Hematopoietic multipotent progenitor cell treated with erythropoietin and hydrocortisone succinate and interleukin-3 and kit ligand, for 17 days (in vitro differentiated cells): ENCODE results near the gene SLC2A10.
"Not testable (repeated sequence)": the region's sequence is repeated elsewhere in the genome, so short reads cannot be mapped to it uniquely, and the experiment has no call there.

Experiments
- DNase-seq: peaks from one replicate; pipeline ENCODE4 v3.0.0-alpha.2; 2015; ENCODE audit warnings: low spot score

SLC2A10 gene

DNA sequence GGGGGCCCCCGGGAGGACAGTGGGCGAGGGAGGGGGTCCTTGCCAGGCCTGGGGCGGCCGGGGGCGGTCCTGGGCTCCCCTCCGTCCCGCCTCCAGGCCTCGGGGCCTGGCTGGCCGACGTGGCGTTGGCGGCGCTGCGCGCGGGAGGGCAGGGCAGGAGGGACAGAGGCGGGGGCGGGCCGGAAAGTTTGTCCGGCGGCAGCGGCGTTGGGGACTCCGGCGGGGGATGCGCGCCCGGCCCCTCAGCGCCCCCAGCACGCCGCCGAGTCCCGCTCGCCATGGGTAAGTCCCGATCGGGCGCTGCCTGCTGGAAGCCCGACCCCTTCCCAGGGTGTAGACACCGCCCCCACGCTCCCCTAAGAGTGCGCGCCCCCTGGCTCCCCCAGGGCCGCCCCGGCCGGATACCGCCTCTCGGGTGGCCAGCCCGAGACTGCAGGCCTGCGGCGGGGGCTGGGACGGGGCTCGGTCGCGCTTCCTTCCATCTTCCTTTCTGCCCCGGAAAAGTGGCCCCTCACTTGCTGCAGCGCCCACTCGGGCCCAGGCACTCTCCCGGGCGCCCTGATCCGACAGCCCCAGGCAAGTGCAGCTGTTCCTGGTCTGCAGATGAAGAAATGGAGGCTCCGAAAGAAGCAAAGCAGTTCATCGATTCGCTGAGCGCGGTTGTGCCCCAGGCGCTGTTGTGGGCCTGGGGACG lies at the start of gene SLC2A10:
TSS of gene SLC2A10 (plus strand) at position 191 of the 694 bp plus-strand sequence. CDS start at position 279, 88 bp downstream.
- no peak for DNase-seq

DNA sequence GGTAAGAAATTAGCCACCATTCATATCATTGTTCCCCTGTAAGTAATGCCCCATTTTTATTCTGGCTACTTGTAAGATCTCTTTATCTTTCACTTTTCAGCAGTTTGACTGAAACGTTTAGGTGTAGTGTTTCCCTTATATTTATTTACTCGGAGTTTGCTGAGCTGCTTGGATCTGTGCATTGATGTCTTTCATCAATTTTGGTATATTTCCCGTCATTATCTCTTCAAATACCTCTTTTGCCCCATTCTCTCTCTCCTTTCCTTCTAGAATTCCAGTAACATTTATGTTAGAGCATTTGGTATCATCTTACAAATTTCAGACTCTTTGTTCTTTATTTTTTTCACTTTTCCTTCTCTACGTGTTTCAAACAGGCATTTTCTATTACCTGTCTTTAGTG lies 49.0 kb upstream of the SLC2A10 start:
- no peak for DNase-seq

DNA sequence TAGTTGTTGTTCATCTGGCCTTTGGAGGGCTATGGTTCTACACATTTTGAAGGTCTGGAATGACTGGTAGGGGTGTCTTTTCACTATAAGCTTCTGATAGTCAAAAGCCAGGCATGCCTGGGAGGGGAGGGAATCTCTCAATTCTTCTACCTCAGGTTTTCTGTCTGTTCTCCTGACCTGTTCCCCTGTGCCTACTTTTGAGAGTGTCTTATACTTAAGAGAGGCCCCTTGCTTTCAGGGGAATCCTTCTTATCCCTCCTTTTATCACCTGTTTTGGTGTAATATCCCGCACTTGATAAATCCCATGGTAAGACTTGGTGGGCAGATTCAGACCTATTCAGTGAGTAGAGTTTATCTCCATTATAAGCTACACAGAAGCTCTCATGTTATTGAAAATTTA lies 47.8 kb upstream of the SLC2A10 start:
- DNase-seq = no peak

DNA sequence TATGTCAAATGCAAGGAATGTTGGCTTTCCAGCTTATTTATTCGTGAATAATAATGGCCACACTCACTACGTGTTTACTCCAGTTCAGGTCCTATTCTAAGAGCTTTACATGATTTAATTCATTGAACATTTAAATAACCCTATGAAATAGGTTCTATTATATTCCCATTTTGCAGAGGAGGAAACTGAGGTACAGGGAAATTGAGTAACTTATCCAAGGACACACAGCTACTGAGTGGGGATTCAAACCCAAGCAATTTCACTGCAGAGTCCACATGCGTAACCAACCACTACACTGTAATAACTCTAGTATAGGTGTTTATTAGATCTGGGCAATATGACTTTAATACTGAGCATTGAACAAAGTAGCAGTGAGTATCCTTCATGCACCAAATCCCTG lies 45.9 kb upstream of the SLC2A10 start:
- DNase-seq = no peak

DNA sequence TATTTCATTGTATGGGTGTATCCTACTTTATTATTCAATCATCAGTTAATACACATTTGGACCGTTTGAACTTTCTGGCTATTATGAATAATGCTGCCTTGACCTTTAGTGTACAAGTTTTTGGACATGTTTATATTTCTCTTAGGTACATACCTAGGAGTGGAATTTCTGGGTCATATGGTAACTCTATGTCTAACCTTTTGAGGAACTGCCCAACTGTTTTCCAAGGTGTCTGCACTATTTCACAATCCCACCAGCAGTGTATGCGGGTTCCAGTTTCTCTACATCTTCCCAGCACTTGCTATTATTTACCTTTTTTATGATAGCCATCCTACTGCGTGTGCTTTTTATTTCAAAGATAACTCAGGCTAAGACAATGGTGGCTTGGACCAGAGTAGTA lies 43.8 kb upstream of the SLC2A10 start:
- no peak for DNase-seq

DNA sequence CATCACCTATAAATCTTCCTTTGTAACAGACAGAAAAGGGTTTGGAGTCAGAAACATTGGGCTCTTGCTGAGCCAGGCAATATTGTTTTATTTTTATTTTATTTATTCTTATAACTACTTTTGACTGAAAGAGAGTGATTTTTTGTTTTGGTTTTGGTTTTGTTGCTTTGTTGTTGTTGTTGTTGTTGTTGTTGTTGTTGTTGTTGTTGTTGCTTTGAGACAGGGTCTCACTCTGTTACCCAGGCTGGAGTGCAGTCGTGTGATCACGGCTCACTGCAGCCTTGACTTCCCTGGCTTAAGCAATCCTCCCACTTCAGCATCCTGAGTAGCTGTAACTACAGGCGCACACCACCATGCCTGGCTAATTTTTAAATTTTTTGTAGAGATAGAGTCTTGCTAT lies 43.1 kb upstream of the SLC2A10 start:
- no peak for DNase-seq

DNA sequence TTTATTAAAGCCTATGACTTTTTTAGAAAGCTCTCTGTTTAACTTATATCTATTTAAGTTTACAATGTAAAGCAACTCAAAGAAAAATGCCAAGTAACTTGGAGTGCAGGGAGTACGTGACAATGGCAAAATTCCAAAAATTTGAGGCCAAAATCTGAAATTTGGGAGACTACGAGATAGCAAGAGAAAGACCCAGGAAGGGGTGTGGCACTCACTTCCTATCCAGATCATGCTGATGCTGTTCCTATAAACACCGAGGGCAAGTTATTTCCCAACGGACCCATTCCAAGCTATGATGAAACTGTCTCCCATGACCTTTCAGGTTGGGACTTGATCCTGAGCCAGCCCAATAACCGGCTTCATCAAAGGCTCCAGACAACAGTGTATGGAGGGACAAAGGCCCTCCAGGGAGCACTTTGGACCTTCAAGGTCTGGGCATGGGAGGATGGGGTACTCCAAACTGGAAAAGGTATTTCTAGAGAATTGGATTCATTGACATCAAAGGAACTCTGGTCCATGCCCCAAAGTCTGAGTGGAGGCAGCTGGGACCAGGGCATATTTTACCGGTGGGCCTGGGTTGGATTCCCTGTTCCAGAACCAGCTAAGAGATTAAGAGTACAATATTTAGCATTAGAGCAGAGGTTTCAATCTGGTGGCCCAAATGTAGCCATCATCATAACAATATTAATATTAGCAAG lies 42.5 kb upstream of the SLC2A10 start:
- no peak for DNase-seq

DNA sequence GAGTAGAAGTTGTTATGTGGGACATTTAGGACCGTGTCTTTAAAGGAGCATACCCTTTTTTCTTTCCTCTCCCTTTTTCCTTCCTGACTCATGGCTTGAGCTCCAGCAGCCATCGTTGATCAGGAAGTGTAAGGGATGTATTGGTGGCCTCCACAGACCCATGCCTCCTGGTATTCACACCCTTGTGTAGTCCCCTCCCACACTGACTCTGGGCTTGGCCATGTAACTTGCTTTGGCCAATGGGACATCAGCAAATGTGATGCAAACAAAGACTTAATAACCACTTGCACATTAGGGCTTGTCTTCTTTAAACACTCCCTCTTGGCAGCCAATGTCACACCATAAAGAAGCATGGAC lies 39.2 kb upstream of the SLC2A10 start:
- no peak for DNase-seq

DNA sequence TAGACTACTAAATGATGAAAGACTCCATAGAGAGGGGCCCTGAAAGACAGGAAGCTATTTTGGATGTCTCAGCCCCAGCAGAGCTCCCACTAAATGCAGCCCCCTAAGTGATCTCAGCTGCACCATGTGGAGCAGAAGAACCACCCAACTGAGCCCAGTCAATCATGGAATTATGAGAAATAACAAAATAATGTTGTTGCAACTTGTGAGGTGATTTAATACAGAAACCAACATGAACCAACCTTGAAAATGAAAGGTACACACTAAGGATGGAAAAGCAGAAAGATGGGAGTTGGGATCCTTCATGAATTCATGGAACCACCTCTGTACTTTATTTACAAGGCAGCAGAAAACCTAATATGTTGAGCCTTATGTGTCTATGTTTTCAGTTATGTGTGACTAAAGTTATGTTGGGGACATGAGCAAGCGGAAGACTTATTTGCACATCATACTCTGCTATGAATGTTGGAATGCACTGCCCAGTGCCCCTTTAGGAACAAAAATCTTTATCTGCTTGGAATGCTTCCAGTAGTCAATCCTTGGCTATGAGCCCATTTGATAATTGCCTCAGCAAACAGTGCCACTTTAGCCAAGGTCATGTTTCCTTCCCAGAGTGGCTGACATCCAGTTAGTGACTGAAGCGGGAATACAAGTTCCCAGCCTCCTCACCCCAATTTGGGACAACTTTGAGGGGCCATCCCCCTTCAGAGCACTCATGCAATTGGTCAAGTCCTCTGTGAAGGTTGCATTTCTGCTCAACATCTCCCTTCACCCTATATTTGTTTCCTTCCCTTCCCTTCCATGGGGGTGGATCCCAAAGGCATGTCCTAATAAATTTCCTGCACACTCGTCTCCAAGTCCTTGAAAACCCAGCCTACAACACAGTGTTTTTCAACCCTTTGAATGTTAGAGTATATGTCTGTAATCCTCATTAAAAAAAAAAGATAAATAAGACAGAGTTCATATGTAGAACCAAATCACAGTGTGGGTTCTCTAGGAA lies 38.6 kb upstream of the SLC2A10 start:
- DNase-seq = no peak

DNA sequence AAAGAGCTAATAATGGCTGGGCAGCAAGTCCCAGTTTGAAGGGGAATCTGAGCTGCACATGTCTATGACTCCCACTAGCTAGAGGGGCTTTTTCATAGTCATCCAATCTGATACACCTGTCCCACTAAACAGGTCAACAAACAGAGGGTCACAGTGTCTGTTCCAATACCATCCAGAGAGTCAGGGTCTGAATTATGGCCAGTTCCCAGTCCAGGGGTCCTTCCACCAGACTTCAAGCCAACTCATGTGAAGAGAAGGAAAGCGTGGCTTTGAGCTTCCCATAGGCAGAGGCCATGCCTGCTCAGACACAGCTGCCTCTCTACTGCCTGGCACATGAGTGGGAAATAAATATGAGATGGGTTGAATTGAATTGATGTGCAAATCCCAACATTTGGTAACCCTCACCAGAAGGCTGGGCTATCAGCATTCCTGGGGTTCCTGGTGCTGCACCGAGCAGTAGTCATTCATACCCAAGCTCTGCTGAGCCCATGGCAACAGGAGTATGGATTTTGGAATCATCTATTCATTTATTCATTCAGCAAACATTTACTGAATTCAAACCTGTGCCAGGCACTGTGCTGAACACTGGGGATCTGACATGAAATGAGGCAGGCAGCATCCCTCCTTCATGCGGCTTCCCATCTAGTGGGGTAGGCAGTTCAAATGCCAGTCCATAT lies 37.4 kb upstream of the SLC2A10 start:
- no peak for DNase-seq

DNA sequence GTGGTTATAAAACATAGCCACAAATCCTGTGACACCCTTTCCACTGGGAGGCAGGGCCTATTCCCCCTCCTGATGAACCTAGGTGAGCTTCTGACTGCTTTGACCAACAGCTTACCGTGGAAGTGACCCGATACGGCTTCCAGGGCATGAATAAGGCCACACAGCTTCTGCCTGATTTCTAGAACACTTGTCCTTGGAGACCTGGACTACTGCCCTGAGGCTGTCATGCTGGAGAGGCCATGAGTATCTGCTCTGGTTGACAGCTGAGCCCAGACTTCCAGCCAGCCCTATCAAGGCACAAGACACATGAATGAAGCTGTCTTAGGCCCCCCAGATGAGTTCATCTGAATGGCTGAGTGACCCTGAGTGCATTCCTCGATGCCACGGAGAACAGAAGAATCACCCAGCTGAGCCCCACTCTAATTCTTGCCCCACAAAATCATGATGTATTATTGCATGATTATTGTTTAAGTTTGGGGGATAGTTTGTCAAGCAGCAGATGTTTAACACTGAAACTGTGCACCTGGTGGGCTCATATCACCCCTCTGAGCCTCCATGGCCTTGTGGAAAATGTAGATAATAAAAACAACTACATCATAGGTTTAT lies 36.8 kb upstream of the SLC2A10 start:
- no peak for DNase-seq

DNA sequence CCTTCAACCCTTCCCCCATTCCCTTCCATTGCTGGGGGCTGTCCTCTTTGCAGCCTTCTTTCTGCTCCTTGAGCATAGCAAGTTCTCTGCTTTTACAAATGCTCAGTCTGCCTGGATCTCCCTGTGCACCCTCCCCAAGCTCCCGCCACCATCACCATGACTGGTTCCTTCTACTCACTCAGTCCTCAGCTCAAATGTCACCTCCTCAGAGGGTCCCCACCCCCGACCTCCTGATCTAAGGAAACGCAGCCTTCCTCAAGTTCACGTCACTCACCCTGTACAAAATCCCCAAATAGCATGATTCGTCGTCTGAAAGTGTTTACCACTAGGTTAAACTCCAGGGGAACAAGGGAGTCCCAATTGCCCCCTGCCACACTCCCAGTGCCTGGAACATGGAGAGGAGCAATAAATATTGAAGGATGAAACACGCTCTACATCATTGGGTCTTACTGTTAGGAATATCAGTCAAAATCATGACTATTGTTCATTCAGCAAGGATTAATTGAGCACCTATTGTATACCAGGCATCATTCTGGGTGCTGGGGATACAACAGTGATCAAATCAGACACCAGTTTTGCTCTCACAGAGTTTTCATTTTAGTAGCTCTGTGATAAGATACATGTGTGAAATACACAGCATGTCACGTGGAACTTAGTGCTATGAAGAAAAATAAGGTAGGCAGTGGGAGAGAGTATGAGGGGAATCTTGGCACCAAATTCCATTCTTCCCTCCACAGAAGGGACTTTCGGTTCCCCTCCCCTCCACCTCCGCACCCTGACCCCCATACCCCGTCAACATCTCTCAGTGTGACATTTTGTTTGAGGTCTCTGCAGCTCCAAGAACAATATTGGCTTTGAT lies 35.8 kb upstream of the SLC2A10 start:
- DNase-seq = no peak

DNA sequence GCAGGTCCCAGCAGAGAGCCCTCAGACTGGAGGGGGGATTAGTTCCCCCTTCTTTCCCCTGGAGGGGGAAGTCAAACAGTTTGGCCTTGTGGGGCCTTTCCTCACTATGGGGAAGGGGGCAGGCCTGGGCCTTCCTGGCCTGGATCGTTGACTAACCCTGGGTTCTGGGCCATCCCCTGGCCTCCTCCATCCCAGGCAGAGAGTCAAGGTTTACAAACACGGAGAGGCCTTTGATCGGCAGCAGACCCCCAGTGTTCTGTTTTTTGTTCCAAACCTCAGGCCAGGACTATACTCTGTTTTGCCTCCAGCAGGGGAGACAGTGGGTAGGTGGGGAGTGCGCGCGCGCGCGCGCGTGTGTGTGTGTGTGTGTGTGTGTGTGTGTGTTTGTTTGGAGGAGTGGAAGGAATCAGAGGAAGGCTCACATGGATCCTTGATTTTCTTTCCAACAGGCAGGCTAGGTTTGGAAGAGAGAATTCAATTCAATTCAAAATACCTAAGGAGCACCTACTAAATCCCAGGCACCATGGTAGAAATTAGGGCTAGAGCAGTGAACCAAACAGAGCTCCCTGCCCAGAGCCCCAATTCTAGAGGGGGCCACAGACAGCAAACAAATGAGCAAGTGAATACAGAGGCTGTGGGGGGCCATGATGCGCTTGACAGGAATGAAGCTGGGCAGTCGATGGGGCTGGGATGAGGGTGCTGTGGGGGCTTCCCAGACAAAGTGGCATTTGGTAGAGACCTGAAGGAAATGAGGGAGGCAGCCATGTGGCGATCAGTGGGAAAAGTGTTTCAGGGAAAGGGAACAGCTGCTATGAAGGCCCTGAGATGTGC lies 35.0 kb upstream of the SLC2A10 start:
- DNase-seq = no peak

DNA sequence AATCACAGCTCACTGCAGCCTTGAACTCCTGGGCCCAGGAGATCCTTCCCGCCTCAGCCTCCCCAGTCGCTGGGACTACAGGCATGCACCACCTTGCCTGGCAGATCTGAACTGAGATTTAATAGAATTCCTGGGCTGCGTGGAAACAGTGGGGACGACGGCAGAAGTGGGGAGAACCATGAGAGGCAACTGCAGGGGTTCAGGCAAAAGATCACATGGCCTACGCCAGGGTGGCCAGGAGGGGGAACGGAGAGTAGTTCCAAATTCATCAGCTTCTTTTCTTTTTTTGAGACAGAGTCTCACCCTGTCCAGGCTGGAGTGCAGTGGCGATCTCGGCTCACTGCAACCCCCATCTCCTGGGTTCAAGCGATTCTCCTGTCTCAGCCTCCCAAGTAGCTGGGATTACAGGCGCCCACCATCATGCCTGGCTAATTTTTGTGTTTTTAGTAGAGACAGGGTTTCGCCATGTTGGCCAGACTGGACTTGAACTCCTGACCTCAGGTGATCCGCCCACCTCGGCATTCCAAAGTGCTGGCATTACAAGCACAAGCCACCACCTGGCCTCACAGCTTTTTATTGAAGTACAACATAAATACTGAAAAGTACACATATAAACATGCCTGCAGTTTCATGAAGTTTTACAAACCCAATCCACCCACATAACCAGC lies 32.7 kb upstream of the SLC2A10 start:
- not testable (repeated sequence) for DNase-seq

DNA sequence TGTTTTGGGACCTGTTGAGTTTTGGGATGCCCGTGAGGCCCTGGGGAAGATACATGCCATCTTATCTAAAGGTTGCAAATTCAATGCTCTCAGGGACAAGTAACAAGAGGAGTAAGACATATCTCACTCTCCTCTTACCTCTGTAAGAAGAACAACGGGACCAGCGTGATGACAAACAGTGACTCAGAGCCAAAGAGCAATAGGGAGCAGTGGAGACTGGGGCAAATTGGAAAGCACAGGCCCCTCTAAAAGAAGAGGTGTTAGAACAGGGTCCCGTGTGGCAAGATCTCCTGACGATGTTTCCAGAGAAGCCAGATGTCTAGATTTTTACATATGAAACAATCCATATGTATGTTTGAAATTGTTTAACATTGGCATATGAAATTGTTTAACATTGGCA lies 31.8 kb upstream of the SLC2A10 start:
- no peak for DNase-seq

DNA sequence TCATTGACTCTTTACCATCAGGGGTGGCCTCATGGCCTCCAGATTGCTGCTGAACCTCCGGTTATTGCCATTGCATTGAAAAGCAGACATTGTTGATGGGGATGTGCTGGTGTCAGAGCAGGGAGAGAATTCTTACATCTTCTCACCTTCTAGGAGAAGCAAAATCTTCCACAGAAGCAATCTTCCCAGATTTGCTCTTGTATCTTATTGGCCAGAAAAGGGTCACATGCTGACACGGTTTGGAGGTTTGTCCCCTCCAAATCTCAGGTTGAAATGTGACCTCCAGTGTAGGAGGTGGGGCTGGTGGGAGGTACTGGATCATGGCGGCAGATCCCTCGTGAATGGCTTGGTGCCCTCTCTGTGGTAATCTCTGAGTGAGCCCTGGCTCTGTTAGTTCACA lies 30.9 kb upstream of the SLC2A10 start:
- no peak for DNase-seq

DNA sequence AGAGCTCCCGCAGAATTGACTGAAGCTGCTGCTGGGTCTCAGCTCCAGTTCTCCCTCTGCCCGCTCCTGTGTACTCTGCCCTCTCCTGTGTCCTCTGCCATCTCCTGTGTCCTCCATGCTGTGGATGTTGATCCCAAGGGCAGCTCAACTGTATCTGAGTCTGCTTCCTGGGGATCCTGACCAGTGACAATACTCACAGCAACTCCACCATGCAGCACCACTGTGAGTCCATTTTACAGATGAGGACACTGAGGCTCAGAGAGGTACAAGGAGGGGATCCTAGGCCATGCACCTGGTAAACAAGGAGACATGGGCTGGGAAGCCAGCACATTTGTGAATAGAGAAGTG lies 28.8 kb upstream of the SLC2A10 start:
- DNase-seq = no peak

DNA sequence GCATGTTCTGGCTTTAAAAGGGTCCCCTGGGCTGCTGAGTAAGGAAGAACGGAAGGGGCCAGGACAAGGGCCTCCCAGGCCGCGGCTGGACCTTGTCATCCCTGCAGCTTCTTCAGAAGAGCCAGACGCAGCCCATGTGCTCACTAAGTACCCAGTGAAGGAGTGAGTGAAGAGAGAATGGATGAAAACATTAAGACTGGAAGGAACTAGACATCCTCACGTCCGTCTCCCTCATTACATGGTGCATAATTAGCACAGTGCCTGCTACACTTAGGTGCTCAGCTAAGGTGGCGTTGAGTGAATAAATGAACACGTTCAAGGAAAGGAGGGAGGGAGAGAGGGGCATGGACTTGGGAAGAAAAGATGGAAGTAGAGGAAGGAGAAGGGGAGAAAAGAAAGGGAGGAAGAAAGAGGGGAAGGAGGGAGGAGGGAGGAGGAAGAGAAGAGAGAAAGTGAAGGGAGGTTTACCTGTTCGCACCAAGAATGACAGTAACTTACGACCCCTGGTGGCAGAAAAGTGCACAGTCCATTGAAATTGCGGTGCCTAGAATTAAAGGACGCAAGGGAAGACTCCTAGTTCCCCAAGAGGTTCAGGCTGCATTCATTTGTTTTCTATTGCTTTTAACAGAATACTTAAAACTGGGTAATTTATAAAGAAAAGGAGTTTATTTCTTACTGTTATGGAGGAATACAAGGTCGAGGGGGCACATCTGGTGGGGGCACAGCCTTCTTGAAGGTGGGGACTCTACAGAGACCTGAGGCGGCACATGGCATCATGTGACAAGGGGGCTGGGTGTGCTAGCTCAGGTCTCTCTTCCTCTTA lies 28.2 kb upstream of the SLC2A10 start:
- peak; percentile 63 for DNase-seq
